HG03045 (cell line): ENCODE measurements around the gene SNX25.

Experiments
- ATAC-seq: cut with Tn5 transposase; IDR thresholded peaks from one replicate; pipeline ENCODE4 v1.9.1; 2021; ENCODE audit warnings: mild to moderate bottlenecking, moderate library complexity; ENCODE audit not compliant: unreplicated experiment

Gene SNX25

GRCh38 chr4:185395956-185396723 is 186.7 kb downstream of the SNX25 start:
- ATAC-seq = peak; percentile 79

DNA sequence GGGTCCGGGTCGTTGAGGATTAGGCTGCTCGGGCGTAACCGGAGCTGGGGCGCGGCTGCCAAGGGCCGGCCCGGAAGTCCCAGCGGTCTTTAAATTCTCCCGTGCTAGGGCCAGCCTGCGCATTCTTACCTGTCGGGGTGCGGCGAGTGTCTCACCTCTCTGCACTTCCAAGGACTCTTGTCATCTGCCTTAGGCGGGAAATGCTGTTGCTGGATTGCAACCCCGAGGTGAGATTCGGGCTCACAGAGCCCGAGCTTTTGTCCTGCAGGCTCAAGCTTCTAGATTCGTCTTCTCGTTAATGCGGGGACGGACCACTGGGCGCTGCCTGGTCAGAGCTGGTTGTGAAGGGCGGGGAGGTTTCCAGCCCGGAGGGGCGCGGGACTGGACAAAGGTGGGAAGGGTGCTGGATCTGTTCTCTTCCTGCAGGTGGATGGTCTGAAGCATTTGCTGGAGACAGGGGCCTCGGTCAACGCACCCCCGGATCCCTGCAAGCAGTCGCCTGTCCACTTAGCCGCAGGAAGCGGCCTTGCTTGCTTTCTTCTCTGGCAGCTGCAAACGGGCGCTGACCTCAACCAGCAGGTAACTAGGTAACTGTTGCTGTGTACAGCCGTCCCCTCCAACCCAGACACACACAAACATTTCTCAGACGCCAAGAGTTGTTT is 187.5 kb downstream of the SNX25 start, which contains the start of gene ANKRD37:
Gene ANKRD37 (plus strand): TSS at position 118 of the 662 bp plus-strand sequence. CDS start 83 bp downstream, at position 201.
- ATAC-seq = peak; percentile 8

GRCh38 chr4:185398618-185399017 is 189.2 kb downstream of the SNX25 start:
- ATAC-seq = no peak

GRCh38 chr4:185399466-185399865 is 190.1 kb downstream of the SNX25 start:
- no peak for ATAC-seq

DNA sequence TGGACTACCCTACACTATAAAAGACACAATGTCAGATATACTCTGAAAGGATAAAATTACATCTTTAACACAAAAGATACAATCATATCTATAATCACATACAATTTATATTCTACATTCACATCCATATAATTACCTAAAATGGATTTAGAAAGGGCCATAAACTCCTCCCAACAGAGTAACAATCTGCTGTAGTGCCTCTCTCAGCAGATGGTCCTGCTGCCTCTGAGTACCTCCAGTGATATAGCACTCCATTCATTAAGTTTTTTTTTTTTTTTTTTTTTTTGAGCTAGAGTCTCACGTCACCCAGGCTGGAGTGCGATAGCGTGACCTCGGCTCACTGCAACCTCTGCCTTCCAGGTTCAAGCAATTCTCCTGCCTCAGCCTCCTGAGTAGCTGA is 194.6 kb downstream of the SNX25 start:
- no peak for ATAC-seq

DNA sequence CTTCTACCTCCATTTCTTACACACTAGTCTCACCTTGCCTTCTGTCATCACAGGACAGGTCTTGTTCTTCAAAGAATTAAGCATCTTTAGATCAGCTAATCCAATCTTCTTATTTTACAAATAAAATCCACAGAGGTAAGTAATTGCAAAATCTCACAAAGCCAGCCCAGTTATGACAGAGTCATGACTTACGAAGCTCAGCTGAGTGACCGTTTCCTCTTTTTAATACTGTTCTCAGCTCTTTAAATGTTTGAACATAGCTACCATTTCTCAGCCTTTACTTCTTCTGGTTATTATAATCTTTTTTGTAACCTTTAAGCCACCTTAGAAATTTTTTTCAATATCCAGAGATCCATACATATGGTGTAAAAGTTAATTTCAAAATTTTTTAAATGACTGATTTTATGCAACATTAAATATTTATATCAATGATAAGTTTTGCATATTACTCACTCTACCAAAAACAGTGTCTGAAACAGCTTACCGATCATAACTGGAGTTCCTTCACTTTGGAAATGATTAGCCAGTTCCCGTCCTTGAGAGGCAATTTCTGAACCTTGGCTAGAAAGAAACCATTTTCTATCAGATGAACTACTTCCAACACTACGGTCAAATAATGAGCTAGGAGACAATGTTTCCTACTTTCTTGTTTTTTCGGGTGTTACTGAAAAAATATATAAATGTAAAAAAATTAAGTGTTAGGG is 196.1 kb downstream of the SNX25 start:
- no peak for ATAC-seq

GRCh38 chr4:185408432-185408831 is 199.0 kb downstream of the SNX25 start:
- ATAC-seq = no peak

GRCh38 chr4:185411849-185412248 is 202.5 kb downstream of the SNX25 start:
- no peak for ATAC-seq

DNA sequence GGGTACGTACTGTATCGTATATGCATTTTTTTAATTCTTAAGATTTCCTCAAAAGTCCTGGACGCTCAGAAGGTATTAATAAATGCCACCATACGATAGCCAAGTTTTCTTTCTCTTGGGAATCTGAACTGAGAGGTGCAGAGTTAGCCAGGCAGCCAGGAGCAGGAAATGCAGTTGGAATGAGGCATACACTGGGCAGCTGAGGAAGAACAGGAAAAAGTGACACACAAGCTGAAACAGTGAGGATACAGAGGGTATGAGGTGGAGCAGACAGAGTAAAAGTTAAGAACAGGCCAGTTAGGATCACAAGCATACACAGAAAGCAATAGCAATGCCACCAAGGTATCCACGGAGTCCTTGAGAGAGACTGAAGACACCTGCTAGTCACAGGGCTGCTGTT is 203.0 kb downstream of the SNX25 start:
- ATAC-seq = no peak
